Astrocyte of the spinal cord (primary cell): ENCODE results near the gene C20orf141.
A peak's percentile ranks its signal among the peaks of the same experiment; 100 is the strongest.

ENCODE experiments used
- DNase-seq: peaks from one replicate; pipeline ENCODE4 v3.0.0; 2011; ENCODE audit warnings: low read depth, low spot score
- H3K4me3 ChIP-seq: 2 replicates; pipeline ENCODE4 v1.5.1; 2011; ENCODE audit warnings: low read depth, mild to moderate bottlenecking, low read length, moderate library complexity
- in situ Hi-C: cut with HindIII; loops from 2 replicates; pipeline ENCODE4 v1.10.0; 2017; ENCODE audit warnings: low sequenced_read_pairs
- TF ChIP-seq, protein P1 (sequence below): IDR thresholded peaks from 2 replicates; pipeline ENCODE4 v1.5.1; 2012; ENCODE audit warnings: low read depth, mild to moderate bottlenecking, low read length, inconsistent platforms

C20orf141 gene

GRCh38 chr20:2839732-2840137 is 24.9 kb downstream of the C20orf141 start:
- TF ChIP-seq, protein P1, sequence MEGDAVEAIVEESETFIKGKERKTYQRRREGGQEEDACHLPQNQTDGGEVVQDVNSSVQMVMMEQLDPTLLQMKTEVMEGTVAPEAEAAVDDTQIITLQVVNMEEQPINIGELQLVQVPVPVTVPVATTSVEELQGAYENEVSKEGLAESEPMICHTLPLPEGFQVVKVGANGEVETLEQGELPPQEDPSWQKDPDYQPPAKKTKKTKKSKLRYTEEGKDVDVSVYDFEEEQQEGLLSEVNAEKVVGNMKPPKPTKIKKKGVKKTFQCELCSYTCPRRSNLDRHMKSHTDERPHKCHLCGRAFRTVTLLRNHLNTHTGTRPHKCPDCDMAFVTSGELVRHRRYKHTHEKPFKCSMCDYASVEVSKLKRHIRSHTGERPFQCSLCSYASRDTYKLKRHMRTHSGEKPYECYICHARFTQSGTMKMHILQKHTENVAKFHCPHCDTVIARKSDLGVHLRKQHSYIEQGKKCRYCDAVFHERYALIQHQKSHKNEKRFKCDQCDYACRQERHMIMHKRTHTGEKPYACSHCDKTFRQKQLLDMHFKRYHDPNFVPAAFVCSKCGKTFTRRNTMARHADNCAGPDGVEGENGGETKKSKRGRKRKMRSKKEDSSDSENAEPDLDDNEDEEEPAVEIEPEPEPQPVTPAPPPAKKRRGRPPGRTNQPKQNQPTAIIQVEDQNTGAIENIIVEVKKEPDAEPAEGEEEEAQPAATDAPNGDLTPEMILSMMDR = no peak
- H3K4me3 ChIP-seq = no peak overlapping the region
- DNase-seq = no peak
- in situ Hi-C loops = no loop called here

GRCh38 chr20:2840138-2840966 is 25.6 kb downstream of the C20orf141 start, which contains the start of the genes PCED1A and VPS16:
TSS of gene PCED1A (minus strand) at chr20:2840655. CDS start at chr20:2839912, 743 bp downstream.
TSS of gene VPS16 (plus strand) at chr20:2840745. CDS start at chr20:2840775, 30 bp downstream.
- in situ Hi-C loops = no loop called here
- TF ChIP-seq, protein P1 = no peak
- peak within 1 kb of the TSS; percentile 75 for H3K4me3 ChIP-seq
- peak; percentile 86 for DNase-seq

- DNase-seq = peak; percentile 66
- TF ChIP-seq, protein P1 = no peak
Observed at GRCh38 chr20:2840967-2841531, 26.3 kb downstream of the C20orf141 start.

DNA sequence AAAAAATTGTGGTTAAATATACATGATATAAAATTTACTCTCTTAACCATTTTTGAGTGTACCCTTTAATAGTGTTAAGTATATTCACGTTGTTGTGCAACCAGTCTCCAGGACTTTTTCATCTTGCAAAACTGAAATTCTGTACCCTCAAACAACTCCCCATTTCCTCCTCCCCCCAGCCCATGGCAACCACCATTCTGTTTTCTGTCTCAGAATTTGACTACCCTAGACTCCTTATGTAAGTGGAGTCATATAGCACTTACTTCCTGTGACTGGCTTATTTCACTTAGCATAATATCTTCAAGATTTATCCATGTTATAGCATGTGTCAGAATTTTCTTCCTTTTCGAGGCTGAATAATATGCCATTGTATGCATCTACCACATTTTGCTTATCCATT is 30.8 kb downstream of the C20orf141 start:
- TF ChIP-seq, protein P1 = no peak
- in situ Hi-C loops = no loop called here
- DNase-seq = no peak
- H3K4me3 ChIP-seq = no peak overlapping the region

More at GRCh38 chr20:2840967-2841531, 26.3 kb downstream of the C20orf141 start:
- in situ Hi-C loops = no loop called here
- H3K4me3 ChIP-seq = peak overlapping the region; percentile 75

GRCh38 chr20:2846698-2847097 is 31.9 kb downstream of the C20orf141 start:
- no peak for DNase-seq
- TF ChIP-seq, protein P1 = no peak
- in situ Hi-C loops = no loop called here

GRCh38 chr20:2847802-2848201 is 33.0 kb downstream of the C20orf141 start:
- TF ChIP-seq, protein P1 = no peak
- H3K4me3 ChIP-seq = no peak overlapping the region
- in situ Hi-C loops = no loop called here
- DNase-seq = no peak

More at GRCh38 chr20:2846698-2847097, 31.9 kb downstream of the C20orf141 start:
- no peak overlapping the region for H3K4me3 ChIP-seq
